Urinary bladder (tissue), 4 donors: Measurements from ENCODE around the gene STUM. TPM values are rescaled to one million over a fixed set of nuclear protein-coding genes. Genes with fewer than 3 reads are reported as not detected.
"Not testable (repeated sequence)": the region's sequence is repeated elsewhere in the genome, so short reads cannot be mapped to it uniquely, and the experiment has no call there.

Experiments
- DNase-seq: peaks from one replicate; pipeline ENCODE4 v3.0.0-alpha.2; 2015; ENCODE audit errors: extremely low spot score
- H3K27ac ChIP-seq: one replicate; pipeline ENCODE4 v1.5.1; 2013; ENCODE audit warnings: low read depth, mild to moderate bottlenecking, moderate library complexity
- H3K36me3 ChIP-seq: one replicate; pipeline ENCODE4 v1.6.1; 2013; ENCODE audit warnings: mild to moderate bottlenecking, moderate library complexity; ENCODE audit not compliant: insufficient read depth
- H3K4me1 ChIP-seq: one replicate; pipeline ENCODE4 v1.6.1; 2013; ENCODE audit warnings: mild to moderate bottlenecking, moderate library complexity; ENCODE audit not compliant: insufficient read depth
- H3K4me3 ChIP-seq: one replicate; pipeline ENCODE4 v1.5.1; 2013; ENCODE audit warnings: low read depth, low read length
- WGBS: extraction: QIAGEN DNeasy Blood & Tissue Kit; methylation state at CpG from one replicate; pipeline ENCODE4 v1.1.7; 2013; 5-methylcytosine and 5-hydroxymethylcytosine counted together
- polyA plus RNA-seq: library from polyadenylated mRNA; stranded (reverse); fragments of 200-250 nt; gene quantifications from one replicate; pipeline ENCODE4 v1.2.3, GENCODE V29; 2013
- total RNA-seq: library from RNA; depleted of rRNA; stranded (reverse); fragments of >200 nt; gene quantifications from one replicate; pipeline ENCODE4 v1.2.3, GENCODE V29; 2014
- donor health status: healthy with polysubstance abuse.
- donor health status: healthy.

The STUM gene
- total and polyA plus RNA-seq, 2 donors: 2.5 to 18.8 TPM

DNA sequence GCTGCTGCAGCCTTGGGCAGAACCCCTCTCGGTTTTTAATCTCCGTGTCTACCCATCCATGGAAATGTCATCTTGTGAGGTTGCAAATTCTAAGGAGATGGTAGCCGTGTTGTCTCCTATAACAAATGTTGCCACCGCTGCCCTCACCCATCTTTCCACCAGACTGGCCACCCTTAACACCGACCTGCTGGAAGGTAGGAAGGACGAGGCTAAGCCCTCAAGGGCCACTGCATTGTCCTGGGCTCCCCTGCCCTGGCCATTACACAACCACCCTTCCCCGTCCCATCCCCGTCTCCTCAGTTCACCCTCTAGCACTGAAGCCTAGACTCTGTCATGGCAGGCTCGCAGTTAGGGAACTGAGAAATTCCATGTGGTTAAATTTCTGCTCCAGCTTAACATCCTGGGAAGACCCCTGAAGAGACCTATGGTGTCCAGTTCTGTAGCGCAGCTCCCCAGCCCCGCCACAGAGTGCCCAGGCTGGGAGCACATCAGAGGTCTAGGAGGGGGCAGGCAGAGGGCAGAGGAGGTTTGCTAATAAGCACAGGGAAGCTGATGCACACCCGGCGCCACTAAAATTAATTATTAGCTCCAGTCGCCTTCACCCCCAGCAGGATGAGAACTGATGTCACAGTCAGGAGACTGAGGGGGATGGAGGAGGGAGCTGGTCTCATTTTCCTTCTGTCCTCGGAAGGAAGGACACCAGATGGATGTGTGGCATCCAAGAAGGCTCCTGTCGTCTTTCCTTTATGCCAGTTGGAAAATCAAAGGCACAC is 38.3 kb downstream of the STUM start:
- Histone ChIP-seq H3K36me3 (no peaks in the 10 kb centered on the region), H3K4me3 (no peak overlapping the region), H3K4me1 (no peaks in the 10 kb centered on the region), H3K27ac (no peak overlapping the region)
- DNase-seq: no peak
- WGBS: 85% methylated on average over 16 of the region's 16 CpGs

DNA sequence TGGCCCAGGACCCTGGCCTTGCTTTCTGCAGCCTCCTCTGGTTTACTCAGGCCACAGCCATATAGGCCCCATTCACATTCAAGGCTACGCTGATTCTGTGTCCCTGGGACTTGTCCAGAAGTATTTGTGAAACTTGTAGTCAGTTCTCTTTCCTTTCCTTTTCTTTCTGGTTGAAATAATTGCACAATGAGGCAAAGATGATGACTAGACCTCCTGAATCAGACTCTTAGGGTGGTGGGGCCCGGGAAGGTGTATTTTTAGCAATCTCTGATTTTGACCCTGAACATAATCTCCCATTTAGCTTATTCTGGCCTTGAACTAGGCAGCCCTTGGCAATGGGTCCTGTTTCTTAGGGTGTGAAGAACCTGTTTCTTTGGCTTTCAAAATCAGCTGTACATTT is 39.9 kb downstream of the STUM start:
- Histone ChIP-seq H3K36me3 (no peaks in the 10 kb centered on the region), H3K27ac (no peak overlapping the region), H3K4me3 (no peak overlapping the region), H3K4me1 (no peaks in the 10 kb centered on the region)
- 88% methylated on average over 2 of the region's 2 CpGs for WGBS
- DNase-seq: no peak

DNA sequence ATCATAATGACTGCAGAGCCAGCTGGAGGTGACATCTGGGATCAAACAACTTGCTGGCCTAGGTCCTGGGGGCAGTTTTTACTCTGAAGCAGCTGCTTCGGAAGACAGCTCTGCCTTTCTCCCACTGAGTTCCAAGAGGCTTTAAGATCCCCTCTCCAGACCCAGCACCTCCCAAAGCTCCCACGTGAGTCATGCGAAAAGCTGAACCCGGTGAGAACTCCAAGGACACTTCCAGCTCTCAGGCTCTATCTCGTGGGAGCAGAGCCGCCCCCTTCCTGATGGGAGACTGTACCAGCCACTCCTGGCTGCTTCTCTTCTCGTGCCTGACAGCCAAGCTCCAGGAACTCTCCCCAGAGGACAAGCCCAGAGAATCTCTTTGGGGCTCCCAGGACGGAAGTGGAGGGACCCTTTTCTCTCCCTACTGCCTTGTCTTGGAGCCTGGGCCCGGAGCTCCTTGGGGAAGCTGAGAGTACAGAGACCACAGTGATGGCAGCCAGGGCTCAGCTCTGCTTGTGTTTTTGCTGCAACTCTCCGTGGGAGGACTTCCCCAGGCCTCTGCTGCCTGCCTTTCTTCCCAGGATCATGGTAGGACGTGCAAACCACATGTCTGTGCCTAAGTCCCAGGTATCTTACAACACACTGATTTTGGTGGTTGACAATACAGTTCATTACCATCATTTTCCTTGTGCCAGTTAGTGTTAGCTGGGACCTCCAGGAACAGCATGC is 40.6 kb downstream of the STUM start:
- Histone ChIP-seq H3K27ac (no peak overlapping the region), H3K36me3 (no peaks in the 10 kb centered on the region), H3K4me1 (no peaks in the 10 kb centered on the region), H3K4me3 (no peak overlapping the region)
- no peak for DNase-seq
- WGBS: 56% methylated on average over 11 of the region's 11 CpGs

DNA sequence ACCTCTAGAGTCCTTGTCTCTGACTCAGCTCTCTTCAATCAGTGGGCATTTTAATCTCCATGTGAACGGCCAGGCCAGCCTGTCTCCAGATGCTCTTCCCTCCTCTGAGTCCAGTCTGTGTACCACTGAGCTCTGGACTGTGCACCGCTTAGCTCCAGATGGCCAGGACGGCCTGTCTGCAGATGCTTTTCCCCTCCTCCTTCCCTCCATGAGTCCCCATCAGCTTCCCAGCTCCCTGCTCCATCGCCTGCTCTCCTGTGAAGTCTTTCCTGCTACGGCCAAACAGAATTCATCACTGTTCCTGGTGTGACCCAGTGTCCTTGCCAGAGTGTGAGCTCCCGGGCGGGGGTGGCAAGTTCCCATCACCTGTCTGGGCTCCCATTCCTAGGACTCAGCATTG is 42.0 kb downstream of the STUM start:
- DNase-seq: no peak
- H3K4me3 ChIP-seq: no peak overlapping the region
- 93% methylated on average over 7 of the region's 7 CpGs for WGBS

DNA sequence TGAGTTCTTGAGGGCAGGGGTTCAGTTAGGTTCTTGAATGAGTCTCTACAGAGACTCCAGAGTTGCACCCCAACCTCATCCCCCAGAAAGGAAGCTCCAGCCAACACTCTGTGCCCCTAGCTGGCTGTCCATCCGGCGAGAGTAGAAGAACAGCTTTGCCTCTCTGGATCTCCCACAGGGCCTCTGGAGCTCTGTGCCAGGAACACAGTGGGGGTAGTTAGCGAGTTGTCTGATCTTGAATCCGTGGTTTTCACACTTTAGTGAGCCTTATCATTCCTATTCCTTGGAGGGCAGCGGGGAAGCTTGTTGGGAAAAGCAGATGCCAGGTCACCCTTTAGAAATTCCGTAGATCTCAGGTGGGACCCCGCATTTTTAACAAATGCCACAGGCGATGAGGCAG is 45.0 kb downstream of the STUM start:
- DNase-seq: no peak
- WGBS: 90% methylated on average over 8 of the region's 8 CpGs
- no peak overlapping the region for H3K4me3 ChIP-seq
- no peaks in the 10 kb centered on the region for H3K36me3 ChIP-seq
- H3K27ac ChIP-seq: no peak overlapping the region
- no peaks in the 10 kb centered on the region for H3K4me1 ChIP-seq

More for the DNA sequence above, 42.0 kb downstream of the STUM start:
- H3K4me1 ChIP-seq: no peaks in the 10 kb centered on the region
- no peaks in the 10 kb centered on the region for H3K36me3 ChIP-seq
- no peak overlapping the region for H3K27ac ChIP-seq

DNA sequence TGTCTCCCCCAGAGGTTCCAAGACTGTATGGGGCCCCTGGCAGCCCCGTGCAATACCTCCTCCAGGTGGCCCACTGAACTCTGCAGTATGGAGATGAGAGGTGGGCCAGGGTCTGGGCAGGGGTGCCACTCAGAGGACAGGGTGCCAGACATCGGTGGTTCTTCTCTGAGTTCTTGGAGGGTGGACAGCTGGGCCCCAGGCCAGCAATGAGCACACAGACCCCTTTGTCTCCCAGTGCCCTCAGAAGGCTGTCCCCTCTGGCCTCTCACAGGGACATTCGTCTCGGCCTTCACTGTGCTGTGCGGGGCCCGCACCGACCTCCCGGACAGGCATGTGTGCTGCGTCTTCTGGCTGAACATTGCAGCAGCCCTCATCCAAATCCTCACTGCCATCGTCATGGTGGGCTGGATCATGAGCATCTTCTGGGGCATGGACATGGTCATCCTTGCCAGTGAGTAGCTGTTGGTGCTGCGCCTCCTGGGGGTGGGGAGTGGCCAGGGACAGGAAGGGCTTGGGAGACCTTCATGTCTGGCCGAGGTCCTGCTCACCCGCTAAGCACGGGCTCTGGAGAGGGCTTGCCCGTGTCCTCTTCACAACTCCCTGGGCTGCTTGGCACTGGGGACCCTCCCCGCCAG is 48.1 kb downstream of the STUM start:
- H3K4me3 ChIP-seq: no peak overlapping the region
- DNase-seq: no peak
- H3K36me3 ChIP-seq: no peaks in the 10 kb centered on the region
- no peak overlapping the region for H3K27ac ChIP-seq
- WGBS: 89% methylated on average over 16 of the region's 16 CpGs
- H3K4me1 ChIP-seq: no peaks in the 10 kb centered on the region

DNA sequence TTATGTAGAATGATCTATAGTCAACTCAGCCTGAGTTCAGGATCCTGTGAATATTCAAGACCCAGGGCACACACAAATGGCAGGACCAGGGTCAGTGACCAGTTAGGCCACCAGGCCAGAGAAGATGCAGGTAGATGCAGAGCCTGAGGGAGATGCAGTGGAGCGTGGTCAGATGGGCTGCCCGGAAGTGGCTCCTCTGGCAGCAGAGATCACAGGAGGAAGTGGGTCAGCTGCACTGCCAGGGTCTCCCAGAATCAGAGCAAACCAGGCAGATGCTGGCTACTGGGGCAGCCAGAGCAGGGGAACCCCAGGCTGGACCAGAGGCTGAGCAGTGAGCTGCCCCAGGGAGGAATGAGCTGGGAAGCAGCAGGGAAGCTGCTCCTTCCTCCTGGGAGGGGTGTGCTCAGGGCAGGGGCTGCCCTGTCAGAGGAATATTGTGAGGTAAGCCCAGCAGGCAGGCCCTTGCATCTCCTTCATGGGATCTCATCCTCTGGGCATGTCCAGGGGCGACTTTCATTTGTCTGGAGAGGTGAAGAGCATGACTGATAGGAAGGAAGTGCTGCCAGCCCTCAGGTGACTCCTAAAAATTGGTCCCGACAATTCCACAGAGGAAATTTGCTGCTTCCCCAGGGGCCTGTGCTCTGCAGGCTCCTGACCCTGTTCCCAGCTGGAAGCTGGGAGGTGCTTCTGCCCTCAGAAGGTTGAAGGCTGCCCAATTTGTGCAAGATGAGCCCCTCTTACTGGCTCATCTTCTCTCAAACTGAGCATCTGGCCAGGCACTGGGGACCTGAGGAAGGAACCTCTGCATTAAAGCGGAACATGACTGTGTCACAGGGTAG is 49.3 kb downstream of the STUM start:
- 87% methylated on average over 5 of the region's 5 CpGs for WGBS
- Histone ChIP-seq H3K36me3 (no peaks in the 10 kb centered on the region), H3K4me3 (no peak overlapping the region), H3K27ac (no peak overlapping the region), H3K4me1 (no peaks in the 10 kb centered on the region)
- DNase-seq: no peak

DNA sequence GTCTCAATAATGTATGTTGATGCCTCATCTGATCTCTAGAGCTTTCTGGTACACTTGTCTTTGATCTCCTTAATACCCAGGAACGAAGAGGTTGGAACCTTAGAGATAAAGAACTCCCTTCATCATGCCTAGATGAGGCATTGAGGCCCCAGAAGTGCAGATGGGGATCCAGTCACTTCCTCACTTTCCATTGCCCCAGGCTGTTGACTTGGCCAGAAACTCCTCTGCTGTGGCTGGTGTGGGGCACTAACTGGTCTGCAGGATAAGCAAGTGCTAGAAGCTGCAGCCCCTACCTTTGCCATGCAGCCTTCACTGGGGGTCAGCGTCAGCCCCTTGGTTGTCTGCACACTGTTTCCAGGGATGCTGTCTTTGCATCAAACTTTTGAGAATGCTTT is 49.9 kb downstream of the STUM start:
- no peak overlapping the region for H3K4me3 ChIP-seq
- no peak for DNase-seq
- H3K27ac ChIP-seq: no peak overlapping the region
- H3K36me3 ChIP-seq: no peaks in the 10 kb centered on the region
- H3K4me1 ChIP-seq: no peaks in the 10 kb centered on the region
- 85% methylated on average over 2 of the region's 2 CpGs for WGBS

DNA sequence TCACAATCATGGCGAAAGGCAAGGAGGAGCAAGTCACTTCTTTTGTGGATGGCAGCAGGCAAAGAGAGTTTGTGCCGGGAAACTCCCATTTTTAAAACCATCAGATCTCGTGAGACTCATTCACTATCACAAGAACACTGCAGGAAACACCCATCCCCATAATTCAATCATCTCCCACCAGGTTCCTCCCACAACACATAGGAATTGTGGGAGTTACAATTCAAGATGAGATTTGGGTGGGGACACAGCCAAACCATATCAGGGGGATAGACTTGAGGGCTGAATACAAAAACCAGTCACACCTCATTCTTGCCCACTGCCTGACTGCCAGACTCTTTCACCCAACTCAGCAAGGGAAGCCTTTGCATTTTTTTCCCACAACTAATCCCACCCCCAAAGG is 50.4 kb downstream of the STUM start:
- WGBS: 87% methylated on average over 3 of the region's 3 CpGs
- DNase-seq: not testable (repeated sequence)

DNA sequence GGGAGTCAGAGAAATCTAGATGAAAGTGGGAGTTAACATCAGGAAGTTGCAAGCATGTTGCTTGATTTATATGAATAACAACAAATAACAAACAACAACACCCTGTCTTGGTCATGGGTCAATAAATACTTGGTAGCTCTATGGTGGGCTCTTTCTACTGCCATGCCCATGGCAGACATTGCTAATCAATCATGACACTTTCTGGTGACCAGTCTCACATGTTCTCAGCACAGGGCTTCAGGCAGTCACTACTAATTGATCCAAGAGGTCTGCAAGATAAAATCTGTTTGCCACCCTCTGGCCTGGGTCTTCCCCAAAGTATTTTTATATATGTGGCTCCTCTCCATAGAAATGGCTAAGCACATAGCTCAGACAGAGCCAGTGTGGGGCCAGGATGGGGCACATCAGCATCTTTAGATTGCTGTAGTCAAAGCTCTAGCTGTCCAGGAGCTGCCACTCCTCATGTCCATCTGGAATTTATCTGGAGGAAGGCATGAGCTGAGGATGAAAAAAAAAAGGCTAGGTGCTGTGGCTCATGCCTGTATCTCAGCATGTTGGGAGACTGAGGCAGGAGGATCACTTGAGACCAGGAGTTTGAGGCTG is 51.2 kb downstream of the STUM start:
- Histone ChIP-seq H3K27ac (no peak overlapping the region), H3K36me3 (no peaks in the 10 kb centered on the region), H3K4me1 (no peaks in the 10 kb centered on the region), H3K4me3 (no peak overlapping the region)
- DNase-seq: no peak

More for the DNA sequence above, 50.4 kb downstream of the STUM start:
- not testable (repeated sequence) for H3K4me3 ChIP-seq, H3K27ac ChIP-seq, H3K36me3 ChIP-seq, H3K4me1 ChIP-seq

DNA sequence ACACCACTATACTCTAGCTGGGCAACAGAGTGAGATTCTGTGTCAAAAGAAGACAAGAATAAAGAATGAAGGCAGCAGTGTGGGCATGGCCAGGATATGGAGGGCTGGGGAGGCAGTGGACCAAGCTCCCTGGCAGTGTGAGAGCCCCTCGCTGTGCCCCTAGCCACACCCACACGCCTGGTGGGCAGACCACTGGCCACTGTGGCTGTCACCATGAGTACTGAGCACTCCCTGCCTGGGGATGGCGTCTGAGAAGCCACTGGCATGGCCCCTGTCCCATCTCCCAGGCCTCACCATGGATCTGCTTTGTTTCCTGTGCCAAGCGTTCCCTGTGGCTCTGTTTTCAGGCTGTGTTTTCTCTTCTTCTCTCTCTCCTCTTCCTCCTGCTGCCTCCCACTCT is 51.7 kb downstream of the STUM start:
- no peak for DNase-seq
- H3K4me3 ChIP-seq: no peak overlapping the region
- 94% methylated on average over 4 of the region's 4 CpGs for WGBS
- no peak overlapping the region for H3K27ac ChIP-seq
- H3K36me3 ChIP-seq: no peaks in the 10 kb centered on the region
- H3K4me1 ChIP-seq: no peaks in the 10 kb centered on the region

DNA sequence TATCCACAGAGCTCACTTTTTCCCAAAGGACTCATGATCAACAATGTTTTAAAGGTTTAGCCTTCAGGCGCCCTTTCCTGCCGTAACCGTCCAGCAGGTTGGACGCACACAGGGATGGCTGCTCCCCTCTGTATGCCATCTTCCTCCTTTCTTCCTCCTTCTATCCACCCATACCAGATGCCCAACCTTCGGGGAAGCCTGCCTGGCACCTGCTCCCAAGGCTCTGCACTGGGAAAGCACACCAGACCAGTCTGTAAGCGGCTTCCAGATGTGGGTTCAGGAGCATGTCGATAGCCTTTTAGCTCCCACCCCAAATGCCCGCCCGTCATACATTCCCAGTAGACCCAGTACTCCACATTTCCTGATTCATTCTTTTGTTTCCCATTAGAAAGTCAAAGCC is 52.9 kb downstream of the STUM start:
- DNase-seq: no peak
- H3K4me1 ChIP-seq: no peaks in the 10 kb centered on the region
- 97% methylated on average over 9 of the region's 9 CpGs for WGBS
- H3K36me3 ChIP-seq: no peaks in the 10 kb centered on the region
- no peak overlapping the region for H3K4me3 ChIP-seq
- H3K27ac ChIP-seq: no peak overlapping the region
